GM23338 (cell line): Measurements from ENCODE around the gene RIMS1. TPM values are rescaled to one million over a fixed set of nuclear protein-coding genes. Genes with fewer than 3 reads are reported as not detected.

Experiments
- ATAC-seq: fragments of 200-7000 bp; cut with Tn5 transposase; 3 replicates; pipeline ENCODE4 v1.9.1; 2020
- DNase-seq: peaks from one replicate; pipeline ENCODE4 v3.0.0-alpha.2; 2015; ENCODE audit warnings: low spot score
- H2AFZ ChIP-seq: fragments of 200-600 bp; sonication (generic); 2 replicates; pipeline ENCODE4 v1.8.0; 2016; ENCODE audit warnings: antibody characterized with exemption, mild to moderate bottlenecking, moderate library complexity
- H3F3A ChIP-seq: fragments of 200-600 bp; sonication (generic); replicated peaks from 2 replicates; pipeline ENCODE4 v1.8.0; 2017; ENCODE audit warnings: antibody characterized with exemption, mixed run types, low read depth
- H3K27ac ChIP-seq: fragments of 200-600 bp; sonication (generic); 2 replicates; pipeline ENCODE4 v1.6.1; 2016; ENCODE audit warnings: low read depth
- H3K27me3 ChIP-seq: fragments of 200-600 bp; sonication (generic); 2 replicates; pipeline ENCODE4 v1.8.0; 2016; ENCODE audit warnings: mild to moderate bottlenecking, mixed run types, moderate library complexity; ENCODE audit not compliant: insufficient read depth
- H3K36me3 ChIP-seq: fragments of 200-600 bp; sonication (generic); 2 replicates; pipeline ENCODE4 v1.8.0; 2016; ENCODE audit warnings: mild to moderate bottlenecking; ENCODE audit not compliant: insufficient read depth
- H3K4me1 ChIP-seq: fragments of 200-600 bp; sonication (generic); 2 replicates; pipeline ENCODE4 v1.8.0; 2016; ENCODE audit warnings: mild to moderate bottlenecking, moderate library complexity; ENCODE audit not compliant: insufficient read depth
- H3K4me2 ChIP-seq: fragments of 200-600 bp; sonication (generic); 2 replicates; pipeline ENCODE4 v1.7.1; 2017; ENCODE audit warnings: mixed run types
- H3K4me3 ChIP-seq: fragments of 200-600 bp; sonication (generic); 2 replicates; pipeline ENCODE4 v1.6.1; 2016; ENCODE audit warnings: mixed run types
- H3K79me2 ChIP-seq: fragments of 200-600 bp; sonication (generic); replicated peaks from 2 replicates; pipeline ENCODE4 v1.8.0; 2017; ENCODE audit warnings: mild to moderate bottlenecking; ENCODE audit not compliant: insufficient read depth
- H3K9me2 ChIP-seq: fragments of 200-600 bp; sonication (generic); 2 replicates; pipeline ENCODE4 v1.8.0; 2017; ENCODE audit not compliant: insufficient read depth
- H4K20me1 ChIP-seq: fragments of 200-600 bp; sonication (generic); replicated peaks from 2 replicates; pipeline ENCODE4 v1.8.0; 2017; ENCODE audit warnings: mild to moderate bottlenecking; ENCODE audit not compliant: insufficient read depth
- H3K27ac Mint-ChIP-seq: 2 replicates; pipeline ENCODE4 v1.8.0; 2020; ENCODE audit warnings: inconsistent platforms, mild to moderate bottlenecking, moderate library complexity, mixed read lengths
- H3K27me3 Mint-ChIP-seq: 3 replicates; pipeline ENCODE4 v1.8.0; 2022; ENCODE audit warnings: low read depth, mild to moderate bottlenecking, moderate library complexity, mixed read lengths, inconsistent platforms; ENCODE audit not compliant: insufficient read depth, poor library complexity
- H3K36me3 Mint-ChIP-seq: 3 replicates; pipeline ENCODE4 v1.8.0; 2021; ENCODE audit warnings: low read depth, mild to moderate bottlenecking, inconsistent platforms, moderate library complexity, mixed read lengths
- H3K4me1 Mint-ChIP-seq: 3 replicates; pipeline ENCODE4 v1.8.0; 2020; ENCODE audit warnings: mild to moderate bottlenecking, inconsistent platforms, mixed read lengths
- H3K4me3 Mint-ChIP-seq: 3 replicates; pipeline ENCODE4 v1.8.0; 2021; ENCODE audit warnings: moderate library complexity, mild to moderate bottlenecking, inconsistent platforms, mixed read lengths
- H3K9me3 Mint-ChIP-seq: 3 replicates; pipeline ENCODE4 v1.8.0; 2020; ENCODE audit warnings: moderate library complexity, mild to moderate bottlenecking, inconsistent platforms, mixed read lengths
- CREB1 ChIP-seq: fragments of 250-450 bp; sonication (Bioruptor Pico); IDR thresholded peaks from 2 replicates; pipeline ENCODE4 v1.5.0; 2020; ENCODE audit warnings: low read depth, mild to moderate bottlenecking, moderate library complexity
- EZH2 ChIP-seq: fragments of 200-600 bp; sonication (generic); IDR thresholded peaks from one replicate; pipeline ENCODE4 v1.8.0; 2017; ENCODE audit warnings: antibody characterized with exemption, mild to moderate bottlenecking, low read depth; ENCODE audit not compliant: unreplicated experiment
- EZH2phosphoT487 ChIP-seq: fragments of 200-600 bp; sonication (generic); IDR thresholded peaks from one replicate; pipeline ENCODE4 v1.8.1; 2018; ENCODE audit warnings: antibody characterized with exemption; ENCODE audit not compliant: unreplicated experiment
- JUNB ChIP-seq: IDR thresholded peaks from one replicate; pipeline ENCODE4 v1.6.1; 2016; ENCODE audit warnings: antibody characterized with exemption; ENCODE audit not compliant: unreplicated experiment
- NANOG ChIP-seq: IDR thresholded peaks from 2 replicates; pipeline ENCODE4 v1.6.1; 2016; ENCODE audit warnings: antibody characterized with exemption, borderline replicate concordance
- POLR2AphosphoS5 ChIP-seq: IDR thresholded peaks from 2 replicates; pipeline ENCODE4 v1.6.1; 2016; ENCODE audit warnings: antibody characterized with exemption, low read depth
- STAT1 ChIP-seq: IDR thresholded peaks from one replicate; pipeline ENCODE4 v1.6.1; 2016; ENCODE audit warnings: antibody characterized with exemption; ENCODE audit not compliant: unreplicated experiment
- ZNF114 ChIP-seq: fragments of 250-450 bp; sonication (Bioruptor Pico); IDR thresholded peaks from 2 replicates; pipeline ENCODE4 v1.5.0; 2020; ENCODE audit warnings: mild to moderate bottlenecking, moderate library complexity
- ZNF331 ChIP-seq: fragments of 250-450 bp; sonication (Bioruptor Pico); IDR thresholded peaks from 2 replicates; pipeline ENCODE4 v1.5.0; 2020; ENCODE audit warnings: low read depth, mild to moderate bottlenecking, moderate library complexity
- polyA plus RNA-seq: library from polyadenylated mRNA; unstranded; fragments of >200 nt; fragmentation: Nextera tagmentation; extraction: Ambion mirVana; gene quantifications from 2 replicates; pipeline ENCODE4 v1.2.1, GENCODE V29; 2016
- total RNA-seq: library from RNA; depleted of rRNA; stranded (reverse); fragments of >200 nt; shearing (Covaris generic); gene quantifications from 2 replicates; pipeline ENCODE4 v1.2.3, GENCODE V29; 2014
- TF ChIP-seq, protein P1 (sequence below): fragments of 250-450 bp; sonication (Bioruptor Pico); IDR thresholded peaks from 2 replicates; pipeline ENCODE4 v1.5.0; 2020; ENCODE audit warnings: mild to moderate bottlenecking, moderate library complexity
- TF ChIP-seq, protein P2 (sequence below), 2 experiments: fragments of 200-600 bp in 1 of 2; sonication (generic) in 1 of 2; conservative IDR thresholded peaks; 2 replicates each; pipeline versions ENCODE4 v1.5.1 to v1.6.1; 2016 to 2017; ENCODE audit warnings: antibody characterized with exemption in 2 of 2, low read depth in 2 of 2, mild to moderate bottlenecking in 2 of 2, moderate library complexity in 1 of 2
- TF ChIP-seq, protein P3 (sequence below): IDR thresholded peaks from one replicate; pipeline ENCODE4 v1.6.1; 2018; ENCODE audit warnings: antibody characterized with exemption; ENCODE audit not compliant: unreplicated experiment
- TF ChIP-seq, protein P4 (sequence below): IDR thresholded peaks from 2 replicates; pipeline ENCODE4 v1.6.1; 2016; ENCODE audit warnings: antibody characterized with exemption

RIMS1 gene
- total and polyA plus RNA-seq, 2 experiments from 2014 or later = 0.89 to 4.0 TPM

DNA sequence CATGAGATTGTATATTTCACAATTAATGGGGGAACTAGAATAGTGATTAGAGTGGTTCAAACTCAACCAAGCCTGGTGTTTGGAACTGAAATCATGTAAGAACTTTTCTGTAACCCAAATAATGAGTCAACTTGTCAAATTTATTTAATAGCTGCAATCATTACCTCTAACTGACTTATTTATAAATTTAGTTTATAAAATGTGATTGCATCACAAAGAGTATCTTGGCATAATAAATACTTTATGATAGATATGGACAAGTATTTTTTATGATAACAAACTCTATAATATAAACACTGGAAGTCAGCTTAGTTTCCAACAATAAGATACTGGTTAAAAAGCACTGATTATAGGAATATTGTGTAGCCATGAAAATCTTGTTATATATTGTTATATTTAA is 319.1 kb downstream of the RIMS1 start:
- no peaks in the 10 kb centered on the region for H3K36me3 Mint-ChIP-seq
- Histone ChIP-seq H3K79me2 (no peaks in the 10 kb centered on the region), H3K4me2 (no peak overlapping the region), H3K27ac (no peak overlapping the region), H2AFZ (no peak overlapping the region), H3K4me3 (no peak overlapping the region), H4K20me1 (no peaks in the 10 kb centered on the region), H3K27me3 (no peaks in the 10 kb centered on the region), H3F3A (no peaks in the 10 kb centered on the region), H3K36me3 (no peaks in the 10 kb centered on the region), H3K9me2 (no peaks in the 10 kb centered on the region), H3K4me1 (peaks cover 13% of the 10 kb centered on the region; the same call in 1 of the 2 replicates)
- H3K27ac Mint-ChIP-seq = no peak overlapping the region
- no peaks in the 10 kb centered on the region for H3K9me3 Mint-ChIP-seq
- TF ChIP-seq, protein P1, sequence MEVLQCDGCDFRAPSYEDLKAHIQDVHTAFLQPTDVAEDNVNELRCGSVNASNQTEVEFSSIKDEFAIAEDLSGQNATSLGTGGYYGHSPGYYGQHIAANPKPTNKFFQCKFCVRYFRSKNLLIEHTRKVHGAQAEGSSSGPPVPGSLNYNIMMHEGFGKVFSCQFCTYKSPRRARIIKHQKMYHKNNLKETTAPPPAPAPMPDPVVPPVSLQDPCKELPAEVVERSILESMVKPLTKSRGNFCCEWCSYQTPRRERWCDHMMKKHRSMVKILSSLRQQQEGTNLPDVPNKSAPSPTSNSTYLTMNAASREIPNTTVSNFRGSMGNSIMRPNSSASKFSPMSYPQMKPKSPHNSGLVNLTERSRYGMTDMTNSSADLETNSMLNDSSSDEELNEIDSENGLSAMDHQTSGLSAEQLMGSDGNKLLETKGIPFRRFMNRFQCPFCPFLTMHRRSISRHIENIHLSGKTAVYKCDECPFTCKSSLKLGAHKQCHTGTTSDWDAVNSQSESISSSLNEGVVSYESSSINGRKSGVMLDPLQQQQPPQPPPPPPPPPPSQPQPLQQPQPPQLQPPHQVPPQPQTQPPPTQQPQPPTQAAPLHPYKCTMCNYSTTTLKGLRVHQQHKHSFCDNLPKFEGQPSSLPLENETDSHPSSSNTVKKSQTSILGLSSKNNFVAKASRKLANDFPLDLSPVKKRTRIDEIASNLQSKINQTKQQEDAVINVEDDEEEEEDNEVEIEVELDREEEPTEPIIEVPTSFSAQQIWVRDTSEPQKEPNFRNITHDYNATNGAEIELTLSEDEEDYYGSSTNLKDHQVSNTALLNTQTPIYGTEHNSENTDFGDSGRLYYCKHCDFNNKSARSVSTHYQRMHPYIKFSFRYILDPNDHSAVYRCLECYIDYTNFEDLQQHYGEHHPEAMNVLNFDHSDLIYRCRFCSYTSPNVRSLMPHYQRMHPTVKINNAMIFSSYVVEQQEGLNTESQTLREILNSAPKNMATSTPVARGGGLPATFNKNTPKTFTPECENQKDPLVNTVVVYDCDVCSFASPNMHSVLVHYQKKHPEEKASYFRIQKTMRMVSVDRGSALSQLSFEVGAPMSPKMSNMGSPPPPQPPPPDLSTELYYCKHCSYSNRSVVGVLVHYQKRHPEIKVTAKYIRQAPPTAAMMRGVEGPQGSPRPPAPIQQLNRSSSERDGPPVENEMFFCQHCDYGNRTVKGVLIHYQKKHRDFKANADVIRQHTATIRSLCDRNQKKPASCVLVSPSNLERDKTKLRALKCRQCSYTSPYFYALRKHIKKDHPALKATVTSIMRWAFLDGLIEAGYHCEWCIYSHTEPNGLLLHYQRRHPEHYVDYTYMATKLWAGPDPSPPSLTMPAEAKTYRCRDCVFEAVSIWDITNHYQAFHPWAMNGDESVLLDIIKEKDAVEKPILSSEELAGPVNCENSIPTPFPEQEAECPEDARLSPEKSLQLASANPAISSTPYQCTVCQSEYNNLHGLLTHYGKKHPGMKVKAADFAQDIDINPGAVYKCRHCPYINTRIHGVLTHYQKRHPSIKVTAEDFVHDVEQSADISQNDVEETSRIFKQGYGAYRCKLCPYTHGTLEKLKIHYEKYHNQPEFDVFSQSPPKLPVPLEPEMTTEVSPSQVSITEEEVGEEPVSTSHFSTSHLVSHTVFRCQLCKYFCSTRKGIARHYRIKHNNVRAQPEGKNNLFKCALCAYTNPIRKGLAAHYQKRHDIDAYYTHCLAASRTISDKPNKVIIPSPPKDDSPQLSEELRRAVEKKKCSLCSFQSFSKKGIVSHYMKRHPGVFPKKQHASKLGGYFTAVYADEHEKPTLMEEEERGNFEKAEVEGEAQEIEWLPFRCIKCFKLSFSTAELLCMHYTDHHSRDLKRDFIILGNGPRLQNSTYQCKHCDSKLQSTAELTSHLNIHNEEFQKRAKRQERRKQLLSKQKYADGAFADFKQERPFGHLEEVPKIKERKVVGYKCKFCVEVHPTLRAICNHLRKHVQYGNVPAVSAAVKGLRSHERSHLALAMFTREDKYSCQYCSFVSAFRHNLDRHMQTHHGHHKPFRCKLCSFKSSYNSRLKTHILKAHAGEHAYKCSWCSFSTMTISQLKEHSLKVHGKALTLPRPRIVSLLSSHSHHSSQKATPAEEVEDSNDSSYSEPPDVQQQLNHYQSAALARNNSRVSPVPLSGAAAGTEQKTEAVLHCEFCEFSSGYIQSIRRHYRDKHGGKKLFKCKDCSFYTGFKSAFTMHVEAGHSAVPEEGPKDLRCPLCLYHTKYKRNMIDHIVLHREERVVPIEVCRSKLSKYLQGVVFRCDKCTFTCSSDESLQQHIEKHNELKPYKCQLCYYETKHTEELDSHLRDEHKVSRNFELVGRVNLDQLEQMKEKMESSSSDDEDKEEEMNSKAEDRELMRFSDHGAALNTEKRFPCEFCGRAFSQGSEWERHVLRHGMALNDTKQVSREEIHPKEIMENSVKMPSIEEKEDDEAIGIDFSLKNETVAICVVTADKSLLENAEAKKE (CRISPR knock-in tag) = no peak
- TF ChIP-seq, protein P2, sequence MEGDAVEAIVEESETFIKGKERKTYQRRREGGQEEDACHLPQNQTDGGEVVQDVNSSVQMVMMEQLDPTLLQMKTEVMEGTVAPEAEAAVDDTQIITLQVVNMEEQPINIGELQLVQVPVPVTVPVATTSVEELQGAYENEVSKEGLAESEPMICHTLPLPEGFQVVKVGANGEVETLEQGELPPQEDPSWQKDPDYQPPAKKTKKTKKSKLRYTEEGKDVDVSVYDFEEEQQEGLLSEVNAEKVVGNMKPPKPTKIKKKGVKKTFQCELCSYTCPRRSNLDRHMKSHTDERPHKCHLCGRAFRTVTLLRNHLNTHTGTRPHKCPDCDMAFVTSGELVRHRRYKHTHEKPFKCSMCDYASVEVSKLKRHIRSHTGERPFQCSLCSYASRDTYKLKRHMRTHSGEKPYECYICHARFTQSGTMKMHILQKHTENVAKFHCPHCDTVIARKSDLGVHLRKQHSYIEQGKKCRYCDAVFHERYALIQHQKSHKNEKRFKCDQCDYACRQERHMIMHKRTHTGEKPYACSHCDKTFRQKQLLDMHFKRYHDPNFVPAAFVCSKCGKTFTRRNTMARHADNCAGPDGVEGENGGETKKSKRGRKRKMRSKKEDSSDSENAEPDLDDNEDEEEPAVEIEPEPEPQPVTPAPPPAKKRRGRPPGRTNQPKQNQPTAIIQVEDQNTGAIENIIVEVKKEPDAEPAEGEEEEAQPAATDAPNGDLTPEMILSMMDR (conservative IDR thresholded peaks at IDR 0.05; ENCODE audit: low read depth in 2 of 2) = no peak
- no peak for TF ChIP-seq STAT1
- TF ChIP-seq, protein P3, sequence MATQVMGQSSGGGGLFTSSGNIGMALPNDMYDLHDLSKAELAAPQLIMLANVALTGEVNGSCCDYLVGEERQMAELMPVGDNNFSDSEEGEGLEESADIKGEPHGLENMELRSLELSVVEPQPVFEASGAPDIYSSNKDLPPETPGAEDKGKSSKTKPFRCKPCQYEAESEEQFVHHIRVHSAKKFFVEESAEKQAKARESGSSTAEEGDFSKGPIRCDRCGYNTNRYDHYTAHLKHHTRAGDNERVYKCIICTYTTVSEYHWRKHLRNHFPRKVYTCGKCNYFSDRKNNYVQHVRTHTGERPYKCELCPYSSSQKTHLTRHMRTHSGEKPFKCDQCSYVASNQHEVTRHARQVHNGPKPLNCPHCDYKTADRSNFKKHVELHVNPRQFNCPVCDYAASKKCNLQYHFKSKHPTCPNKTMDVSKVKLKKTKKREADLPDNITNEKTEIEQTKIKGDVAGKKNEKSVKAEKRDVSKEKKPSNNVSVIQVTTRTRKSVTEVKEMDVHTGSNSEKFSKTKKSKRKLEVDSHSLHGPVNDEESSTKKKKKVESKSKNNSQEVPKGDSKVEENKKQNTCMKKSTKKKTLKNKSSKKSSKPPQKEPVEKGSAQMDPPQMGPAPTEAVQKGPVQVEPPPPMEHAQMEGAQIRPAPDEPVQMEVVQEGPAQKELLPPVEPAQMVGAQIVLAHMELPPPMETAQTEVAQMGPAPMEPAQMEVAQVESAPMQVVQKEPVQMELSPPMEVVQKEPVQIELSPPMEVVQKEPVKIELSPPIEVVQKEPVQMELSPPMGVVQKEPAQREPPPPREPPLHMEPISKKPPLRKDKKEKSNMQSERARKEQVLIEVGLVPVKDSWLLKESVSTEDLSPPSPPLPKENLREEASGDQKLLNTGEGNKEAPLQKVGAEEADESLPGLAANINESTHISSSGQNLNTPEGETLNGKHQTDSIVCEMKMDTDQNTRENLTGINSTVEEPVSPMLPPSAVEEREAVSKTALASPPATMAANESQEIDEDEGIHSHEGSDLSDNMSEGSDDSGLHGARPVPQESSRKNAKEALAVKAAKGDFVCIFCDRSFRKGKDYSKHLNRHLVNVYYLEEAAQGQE = no peak
- no peak for TF ChIP-seq EZH2
- no peak for TF ChIP-seq NANOG
- no peak for TF ChIP-seq ZNF331 (CRISPR knock-in tag)
- TF ChIP-seq JUNB = no peak
- TF ChIP-seq EZH2phosphoT487 = no peak
- no peak for TF ChIP-seq POLR2AphosphoS5
- TF ChIP-seq CREB1 (CRISPR knock-in tag) = no peak
- no peak for TF ChIP-seq ZNF114 (CRISPR knock-in tag)
- TF ChIP-seq, protein P4, sequence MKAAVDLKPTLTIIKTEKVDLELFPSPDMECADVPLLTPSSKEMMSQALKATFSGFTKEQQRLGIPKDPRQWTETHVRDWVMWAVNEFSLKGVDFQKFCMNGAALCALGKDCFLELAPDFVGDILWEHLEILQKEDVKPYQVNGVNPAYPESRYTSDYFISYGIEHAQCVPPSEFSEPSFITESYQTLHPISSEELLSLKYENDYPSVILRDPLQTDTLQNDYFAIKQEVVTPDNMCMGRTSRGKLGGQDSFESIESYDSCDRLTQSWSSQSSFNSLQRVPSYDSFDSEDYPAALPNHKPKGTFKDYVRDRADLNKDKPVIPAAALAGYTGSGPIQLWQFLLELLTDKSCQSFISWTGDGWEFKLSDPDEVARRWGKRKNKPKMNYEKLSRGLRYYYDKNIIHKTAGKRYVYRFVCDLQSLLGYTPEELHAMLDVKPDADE = no peak
- ATAC-seq = no peak
- no peak for DNase-seq
- H3K4me3 Mint-ChIP-seq = no peak overlapping the region
- H3K27me3 Mint-ChIP-seq = peaks cover 2% of the 10 kb centered on the region
- peaks cover 17% of the 10 kb centered on the region for H3K4me1 Mint-ChIP-seq
